ENCODE results near the gene TECTB.

TECTB gene

DNA sequence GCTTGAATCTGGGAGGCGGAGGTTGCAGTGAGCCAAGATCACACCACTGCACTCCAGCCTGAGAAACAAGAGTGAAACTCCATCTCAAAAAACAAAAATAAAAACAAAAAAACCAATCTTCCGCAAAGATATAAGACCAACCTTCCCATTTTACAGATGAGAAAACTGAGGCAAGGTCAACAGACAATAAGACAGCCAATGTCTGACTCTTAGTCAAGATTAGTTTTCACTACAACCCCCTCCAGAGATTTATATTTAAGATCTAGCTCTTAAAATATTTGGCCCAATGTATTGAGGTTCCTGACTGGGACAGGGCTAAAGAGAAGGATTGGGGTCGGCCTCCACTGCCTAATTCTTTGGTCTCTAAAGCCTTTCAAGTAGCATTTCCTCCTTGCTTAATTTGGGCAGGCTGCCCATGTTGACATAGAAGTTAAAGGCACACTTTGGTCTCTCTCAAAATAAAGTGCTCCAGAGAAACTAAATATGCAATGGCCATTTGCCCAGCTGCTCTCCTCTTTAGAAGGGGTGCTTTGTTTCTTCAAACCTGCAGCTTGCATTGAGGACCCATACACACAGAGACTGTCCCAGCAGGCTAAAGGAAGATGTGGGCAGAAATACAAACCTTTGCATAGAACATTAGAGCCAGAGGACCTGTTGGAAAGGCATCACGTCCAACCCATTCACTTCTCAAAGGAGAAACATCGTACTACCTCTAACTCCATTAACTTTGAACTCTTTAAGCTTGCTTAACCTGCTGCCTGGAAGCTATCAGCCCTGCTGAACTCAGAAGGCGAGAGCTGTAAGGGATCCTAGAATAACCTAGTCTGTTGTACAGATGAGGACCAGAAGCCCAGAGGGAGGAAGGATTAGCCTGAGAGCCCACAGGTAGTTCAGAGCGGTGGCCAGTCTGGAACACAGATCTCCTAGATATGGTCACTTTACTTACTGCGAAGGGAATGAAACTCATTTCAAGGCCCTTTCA, 3.9 kb downstream of the TECTB start:
- no peak overlapping the region for H3K4me3 Mint-ChIP-seq
- no peaks in the 10 kb centered on the region for H3K36me3 Mint-ChIP-seq (ENCODE audit: low read depth)
- no peaks in the 10 kb centered on the region for H3K9me3 Mint-ChIP-seq
- no peaks in the 10 kb centered on the region for H3K4me1 Mint-ChIP-seq (ENCODE audit: low read depth)
- no peak for DNase-seq
- H3K27ac Mint-ChIP-seq: no peak overlapping the region
- H3K27me3 Mint-ChIP-seq: peaks cover 13% of the 10 kb centered on the region

DNA sequence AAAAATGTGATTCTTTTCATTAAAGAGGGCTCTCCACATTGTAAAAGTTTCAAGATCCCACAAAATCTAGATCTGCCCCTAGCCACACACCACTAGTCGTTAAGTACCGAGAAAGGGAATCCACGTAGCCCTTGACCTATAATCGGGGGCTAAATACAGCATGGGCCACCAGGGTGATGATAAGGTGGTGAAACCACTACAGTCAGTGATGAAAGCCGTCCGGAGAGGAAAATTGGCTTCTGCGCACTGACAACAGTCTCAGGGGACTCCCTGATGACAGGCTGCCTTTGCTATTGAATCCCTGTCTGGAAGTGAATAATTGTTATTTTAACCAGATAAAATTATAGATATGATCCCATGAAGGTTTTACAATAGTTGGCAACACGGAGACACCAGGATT, 4.6 kb downstream of the TECTB start:
- no peak overlapping the region for H3K27ac Mint-ChIP-seq
- H3K9me3 Mint-ChIP-seq: no peaks in the 10 kb centered on the region
- no peaks in the 10 kb centered on the region for H3K4me1 Mint-ChIP-seq (ENCODE audit: low read depth)

DNA sequence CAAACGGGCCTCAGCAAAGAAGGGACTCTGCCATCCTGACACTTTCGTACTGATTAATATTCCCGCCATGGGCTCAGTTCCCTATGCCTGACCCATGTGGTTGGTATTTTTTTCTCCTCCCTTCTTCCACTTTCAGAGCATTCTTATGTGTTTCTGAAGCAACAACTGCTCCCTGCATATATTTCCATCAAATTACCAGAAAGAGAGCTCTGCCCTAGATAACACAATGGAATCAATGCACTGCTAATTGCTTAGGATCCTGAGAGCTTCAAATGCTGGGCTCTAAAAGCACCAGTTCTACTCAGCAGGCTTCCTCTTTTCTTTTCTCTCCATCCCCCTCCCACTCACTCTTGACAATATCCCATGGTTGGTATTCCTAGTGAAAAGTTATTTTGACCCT, 5.3 kb downstream of the TECTB start:
- H3K36me3 Mint-ChIP-seq (ENCODE audit: low read depth): no peaks in the 10 kb centered on the region
- H3K4me1 Mint-ChIP-seq (ENCODE audit: low read depth): no peaks in the 10 kb centered on the region
- H3K9me3 Mint-ChIP-seq: no peaks in the 10 kb centered on the region
- DNase-seq: no peak
- no peak overlapping the region for H3K27ac Mint-ChIP-seq
- no peak overlapping the region for H3K4me3 Mint-ChIP-seq
- peaks cover 14% of the 10 kb centered on the region for H3K27me3 Mint-ChIP-seq

More for the DNA sequence above, 4.6 kb downstream of the TECTB start:
- peaks cover 13% of the 10 kb centered on the region for H3K27me3 Mint-ChIP-seq
- H3K36me3 Mint-ChIP-seq (ENCODE audit: low read depth): no peaks in the 10 kb centered on the region
- DNase-seq: no peak
- H3K4me3 Mint-ChIP-seq: no peak overlapping the region

DNA sequence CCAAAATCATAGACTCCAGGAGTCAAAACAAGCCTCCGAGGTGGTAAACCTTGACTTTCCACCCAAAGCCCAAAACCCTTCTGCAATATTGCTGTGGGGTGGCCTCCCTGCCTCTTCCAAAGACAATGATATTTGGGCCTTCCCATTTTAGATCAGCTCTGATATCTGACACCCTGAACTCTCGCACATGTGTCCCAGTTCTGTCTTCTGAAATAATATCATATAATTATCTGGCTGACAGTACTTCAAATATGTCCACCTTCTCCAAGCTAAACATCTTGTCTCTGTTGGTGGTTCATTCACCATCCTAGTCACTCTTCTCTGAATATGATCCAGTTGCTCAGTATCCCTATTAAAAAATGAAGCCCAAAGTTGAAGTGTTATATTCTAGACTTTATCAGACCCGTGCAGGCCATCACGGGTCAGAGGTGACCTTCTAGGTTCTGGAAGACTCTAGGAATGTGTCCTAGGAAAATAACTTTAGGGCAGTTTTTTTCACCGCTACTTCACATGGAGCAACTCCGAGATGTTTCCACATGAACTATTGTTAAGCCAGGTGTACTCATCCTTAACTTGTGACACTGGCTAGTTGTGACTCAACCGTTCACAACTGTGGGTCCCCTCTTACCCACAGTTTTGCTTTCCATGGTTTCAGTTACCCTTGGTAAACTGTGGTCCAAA, 6.3 kb downstream of the TECTB start:
- Mint-ChIP-seq H3K27me3 (peaks cover 16% of the 10 kb centered on the region), H3K9me3 (no peaks in the 10 kb centered on the region), H3K4me3 (no peak overlapping the region), H3K27ac (no peak overlapping the region), H3K36me3 (ENCODE audit: low read depth) (no peaks in the 10 kb centered on the region), H3K4me1 (ENCODE audit: low read depth) (no peaks in the 10 kb centered on the region)
- DNase-seq: no peak

DNA sequence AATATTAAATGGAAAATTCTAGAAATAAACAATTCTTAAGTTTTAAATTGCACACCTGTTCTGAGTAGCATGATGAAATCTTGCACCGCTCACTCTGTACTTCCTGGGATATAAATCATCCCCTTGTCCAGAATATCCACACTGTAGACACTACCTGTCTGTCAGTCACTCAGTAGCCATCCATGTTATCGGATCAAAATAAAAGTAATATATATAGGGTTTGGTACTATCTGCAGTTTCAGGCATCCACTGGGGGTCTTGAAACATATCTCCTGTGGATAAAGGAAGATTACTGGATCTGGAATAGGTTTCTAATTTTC, 6.8 kb downstream of the TECTB start:
- H3K36me3 Mint-ChIP-seq (ENCODE audit: low read depth): no peaks in the 10 kb centered on the region
- H3K4me3 Mint-ChIP-seq: no peak overlapping the region
- H3K27me3 Mint-ChIP-seq: peaks cover 12% of the 10 kb centered on the region
- no peaks in the 10 kb centered on the region for H3K9me3 Mint-ChIP-seq
- DNase-seq: no peak
- H3K4me1 Mint-ChIP-seq (ENCODE audit: low read depth): no peaks in the 10 kb centered on the region
- no peak overlapping the region for H3K27ac Mint-ChIP-seq

DNA sequence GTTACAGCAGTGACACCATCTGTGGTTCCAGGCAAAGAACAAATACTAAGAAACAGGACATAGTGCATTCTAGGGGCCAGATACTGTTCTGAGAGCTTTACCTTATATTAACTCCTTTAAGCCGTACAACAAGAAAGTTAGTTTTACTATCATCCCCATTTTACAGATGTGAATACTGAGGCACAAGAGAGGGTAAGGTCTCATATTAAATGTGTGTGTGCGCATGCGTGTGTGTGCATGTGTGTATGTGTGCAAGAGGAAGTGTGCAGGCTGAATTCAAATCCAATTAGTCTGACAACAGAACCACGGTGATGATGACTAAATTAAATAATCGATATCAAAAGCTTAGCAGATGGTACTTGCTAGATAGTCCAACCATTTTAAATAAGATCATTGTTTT, 11.0 kb downstream of the TECTB start:
- no peaks in the 10 kb centered on the region for H3K36me3 Mint-ChIP-seq (ENCODE audit: low read depth)
- no peak for DNase-seq
- no peaks in the 10 kb centered on the region for H3K9me3 Mint-ChIP-seq
- no peak overlapping the region for H3K4me3 Mint-ChIP-seq
- H3K27me3 Mint-ChIP-seq: peaks cover 8% of the 10 kb centered on the region
- H3K4me1 Mint-ChIP-seq (ENCODE audit: low read depth): no peaks in the 10 kb centered on the region
- H3K27ac Mint-ChIP-seq: no peak overlapping the region

DNA sequence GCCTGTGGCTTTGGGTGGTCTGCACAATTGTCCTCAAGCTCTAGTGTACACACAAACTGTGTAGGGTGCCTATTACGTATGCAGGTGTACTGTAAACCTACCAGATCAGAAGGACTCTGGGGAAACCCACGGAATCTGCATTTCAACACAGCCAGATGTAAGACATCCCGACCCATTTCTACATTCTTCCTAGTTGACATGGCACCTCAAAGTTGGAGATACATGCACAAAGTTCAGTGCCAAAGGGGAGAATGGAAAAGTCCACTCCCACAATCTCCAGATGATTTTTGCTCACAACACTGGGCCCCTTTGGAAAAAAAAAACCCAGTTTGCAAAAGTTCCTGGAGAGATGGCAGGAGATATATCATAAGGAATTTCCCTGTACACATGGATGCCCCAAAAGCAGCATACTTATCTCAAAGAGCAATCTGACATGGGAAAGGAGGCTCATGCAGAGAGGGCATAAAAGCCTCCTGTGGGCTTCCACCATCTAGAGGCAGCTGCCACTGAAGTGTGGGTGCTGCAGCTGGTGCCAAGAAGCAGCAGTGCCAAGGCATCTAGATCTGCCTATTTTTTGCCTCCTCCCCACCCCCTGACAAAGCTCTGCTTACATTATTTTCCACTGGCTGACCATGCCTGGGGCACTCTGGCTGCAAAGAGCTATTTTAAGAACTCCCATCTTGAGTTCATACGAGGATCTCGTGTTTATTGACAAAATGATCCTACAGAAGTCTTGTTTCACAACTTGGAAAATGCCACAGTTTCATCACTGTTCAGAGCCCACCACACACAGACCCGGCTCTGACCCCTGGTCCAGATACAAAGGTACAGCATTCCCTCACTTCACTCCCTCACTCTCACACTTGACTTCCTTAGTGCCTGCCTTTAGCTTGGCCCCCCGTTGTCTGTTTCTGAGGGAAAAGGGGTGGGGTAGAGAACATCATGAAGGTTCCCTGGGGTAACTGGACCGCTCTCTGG, 12.9 kb downstream of the TECTB start:
- DNase-seq: no peak
- peaks cover 8% of the 10 kb centered on the region for H3K27me3 Mint-ChIP-seq

DNA sequence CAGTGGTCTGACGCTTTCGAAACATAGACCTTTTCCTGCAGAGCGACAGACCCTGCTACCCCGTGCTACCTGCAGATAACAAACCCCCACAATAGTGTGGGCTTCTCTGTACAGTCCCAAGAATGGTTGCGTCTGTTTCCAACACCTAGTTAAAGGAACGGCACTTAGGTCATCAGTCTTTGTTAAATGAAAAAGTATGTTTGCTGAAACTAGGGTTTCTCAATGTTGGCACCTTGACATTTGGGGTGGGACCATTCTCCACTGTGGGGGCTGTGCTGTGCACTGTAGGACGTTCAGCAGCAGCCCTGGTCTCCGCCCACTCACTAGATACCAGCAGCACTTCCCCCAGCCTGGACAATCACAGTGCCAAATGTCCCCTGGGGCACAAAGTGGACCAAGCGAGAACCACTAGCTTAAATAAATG, 13.7 kb downstream of the TECTB start:
- Mint-ChIP-seq H3K4me3 (no peak overlapping the region), H3K36me3 (ENCODE audit: low read depth) (no peaks in the 10 kb centered on the region), H3K27ac (no peak overlapping the region), H3K27me3 (peaks cover 8% of the 10 kb centered on the region), H3K4me1 (ENCODE audit: low read depth) (no peaks in the 10 kb centered on the region), H3K9me3 (no peaks in the 10 kb centered on the region)
- DNase-seq: no peak

More for the DNA sequence above, 12.9 kb downstream of the TECTB start:
- Mint-ChIP-seq H3K9me3 (no peaks in the 10 kb centered on the region), H3K4me3 (no peak overlapping the region), H3K27ac (no peak overlapping the region), H3K36me3 (ENCODE audit: low read depth) (no peaks in the 10 kb centered on the region), H3K4me1 (ENCODE audit: low read depth) (no peaks in the 10 kb centered on the region)

DNA sequence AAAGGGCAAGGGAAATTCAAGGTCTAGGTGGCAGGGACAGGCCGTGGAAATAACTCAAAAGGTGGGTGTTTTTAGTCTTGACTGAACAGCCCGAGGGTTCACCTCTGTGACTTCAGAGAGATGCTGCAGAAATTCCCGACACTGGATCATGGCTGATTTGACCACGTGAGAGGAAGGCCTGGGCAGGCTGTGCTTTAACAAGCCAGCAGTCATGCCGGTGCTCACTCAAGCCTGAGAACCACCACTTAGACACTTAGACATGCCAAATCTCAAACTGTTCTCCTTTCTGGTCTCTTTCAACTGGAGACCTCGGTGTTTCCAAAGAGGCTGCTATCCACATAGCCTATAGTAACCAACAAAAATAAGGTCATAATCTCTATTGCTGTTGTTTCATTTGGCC, 15.4 kb downstream of the TECTB start:
- Mint-ChIP-seq H3K4me3 (no peak overlapping the region), H3K27ac (no peak overlapping the region), H3K27me3 (peaks cover 5% of the 10 kb centered on the region), H3K4me1 (ENCODE audit: low read depth) (no peaks in the 10 kb centered on the region), H3K36me3 (ENCODE audit: low read depth) (no peaks in the 10 kb centered on the region), H3K9me3 (no peaks in the 10 kb centered on the region)
- no peak for DNase-seq

DNA sequence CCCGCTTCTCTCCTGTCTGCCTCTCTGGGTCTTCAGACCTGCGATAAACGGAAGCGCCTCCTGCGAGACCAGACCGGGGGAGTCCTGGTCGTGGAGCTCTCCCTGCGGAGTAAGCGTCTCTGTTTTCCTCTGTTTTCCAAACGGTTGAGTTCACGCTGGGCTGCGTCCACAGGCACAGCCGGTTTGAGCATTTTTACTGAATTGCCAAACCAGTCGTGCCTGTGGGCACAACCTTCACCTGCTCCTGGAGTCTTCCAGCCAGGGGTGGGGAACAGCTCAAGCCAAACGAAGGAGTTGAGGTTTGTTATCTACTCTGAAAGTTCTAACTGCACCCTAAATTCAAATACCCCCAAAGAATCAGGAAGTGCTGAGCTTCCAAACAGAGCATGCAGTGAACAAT, 16.3 kb downstream of the TECTB start:
- no peaks in the 10 kb centered on the region for H3K9me3 Mint-ChIP-seq
- DNase-seq: no peak
- H3K27me3 Mint-ChIP-seq: peaks cover 2% of the 10 kb centered on the region
- no peak overlapping the region for H3K27ac Mint-ChIP-seq
- H3K4me3 Mint-ChIP-seq: no peak overlapping the region
- H3K4me1 Mint-ChIP-seq (ENCODE audit: low read depth): no peaks in the 10 kb centered on the region
- H3K36me3 Mint-ChIP-seq (ENCODE audit: low read depth): no peaks in the 10 kb centered on the region

DNA sequence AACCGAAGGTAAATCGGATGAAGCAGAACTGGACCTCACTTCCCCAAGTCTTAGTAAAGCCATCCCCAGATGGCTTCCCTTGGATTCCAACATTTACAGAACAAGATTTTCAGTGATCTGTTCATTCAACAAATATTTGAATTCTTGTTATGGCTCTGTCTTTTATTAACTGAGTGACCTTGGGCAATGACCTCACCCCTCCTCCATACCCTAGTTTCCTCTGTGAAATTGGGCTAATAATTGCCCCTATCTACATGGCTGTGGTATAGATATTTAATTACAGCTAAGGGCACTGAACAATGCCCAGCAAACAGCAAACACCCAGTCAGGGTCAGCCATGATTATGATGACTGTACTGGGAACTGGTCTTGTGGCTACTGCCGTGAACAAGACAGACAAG, 19.1 kb downstream of the TECTB start:
- Mint-ChIP-seq H3K36me3 (ENCODE audit: low read depth) (no peaks in the 10 kb centered on the region), H3K9me3 (no peaks in the 10 kb centered on the region), H3K4me1 (ENCODE audit: low read depth) (no peaks in the 10 kb centered on the region), H3K27me3 (peaks cover 9% of the 10 kb centered on the region), H3K4me3 (no peak overlapping the region), H3K27ac (no peak overlapping the region)
- no peak for DNase-seq

DNA sequence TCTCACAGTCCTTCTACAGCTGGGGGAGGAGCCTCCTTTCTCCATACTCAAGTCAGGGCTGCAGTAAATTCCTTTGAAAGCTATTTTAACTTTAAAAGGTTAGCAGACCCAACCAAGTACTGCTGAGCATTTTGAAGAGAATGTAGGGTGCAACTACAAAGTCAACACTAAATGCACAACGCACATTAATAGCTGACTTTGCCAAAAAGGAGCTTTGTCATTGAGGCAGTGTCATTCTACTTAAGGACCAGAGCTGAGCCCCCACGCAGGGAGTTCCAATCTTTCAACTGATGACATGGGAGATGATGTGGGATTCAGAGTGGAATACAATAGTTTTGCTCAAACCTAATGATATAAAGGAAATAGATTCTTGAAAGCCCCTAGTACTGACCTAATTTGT, 20.3 kb downstream of the TECTB start:
- Mint-ChIP-seq H3K4me1 (ENCODE audit: low read depth) (no peaks in the 10 kb centered on the region), H3K36me3 (ENCODE audit: low read depth) (no peaks in the 10 kb centered on the region), H3K4me3 (no peak overlapping the region), H3K27me3 (peaks cover 15% of the 10 kb centered on the region), H3K9me3 (no peaks in the 10 kb centered on the region), H3K27ac (no peak overlapping the region)
- no peak for DNase-seq

DNA sequence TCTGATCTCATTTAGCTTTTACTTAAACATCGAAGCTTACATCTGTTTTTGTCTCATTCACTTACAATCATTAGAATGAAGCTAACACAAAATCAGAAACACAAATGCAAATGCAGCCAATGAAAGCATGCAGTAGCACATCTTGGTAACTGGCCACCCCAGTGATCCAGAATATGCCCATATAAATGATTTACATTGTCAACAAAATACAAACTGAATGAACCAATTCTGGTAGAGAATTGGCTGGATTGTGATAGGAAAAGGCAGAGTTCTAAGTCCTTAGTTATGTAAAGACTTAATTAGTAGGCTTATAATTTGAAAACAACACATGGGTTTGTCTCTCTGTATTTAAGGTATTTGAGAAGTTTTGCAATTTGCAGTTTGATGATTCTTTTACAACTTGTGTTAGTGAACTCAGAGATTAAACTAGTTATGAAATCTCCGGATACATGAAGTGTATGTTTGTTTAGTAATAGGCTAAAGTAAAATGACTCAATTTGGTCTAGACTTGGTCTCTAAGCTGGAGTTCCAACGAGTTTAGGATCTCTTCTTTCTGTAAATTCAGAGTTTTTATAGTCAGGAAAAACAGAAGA, 21.2 kb downstream of the TECTB start:
- no peaks in the 10 kb centered on the region for H3K36me3 Mint-ChIP-seq (ENCODE audit: low read depth)
- H3K4me1 Mint-ChIP-seq (ENCODE audit: low read depth): no peaks in the 10 kb centered on the region
- H3K9me3 Mint-ChIP-seq: no peaks in the 10 kb centered on the region
- no peak overlapping the region for H3K27ac Mint-ChIP-seq
- no peak for DNase-seq
- peaks cover 18% of the 10 kb centered on the region for H3K27me3 Mint-ChIP-seq
- no peak overlapping the region for H3K4me3 Mint-ChIP-seq
